ENCODE results near the gene CHST9. TPM values are rescaled to one million over a fixed set of nuclear protein-coding genes. Genes with fewer than 3 reads are reported as not detected.

Gene CHST9
- total RNA-seq, 2 experiments from 2014 or later = not detected

- no peak overlapping the region for H3K4me3 Mint-ChIP-seq
- H3K36me3 ChIP-seq (ENCODE audit: insufficient read depth, low read length) = no peaks in the 10 kb centered on the region
- no peak overlapping the region for H3K27ac ChIP-seq (ENCODE audit: low read depth in 1 of 2, low read length in 2 of 2)
- ATAC-seq (ENCODE audit: poor library complexity) = no peak
- DNase-seq = no peak
- peaks cover 10% of the 10 kb centered on the region for H3K9me3 Mint-ChIP-seq
- H3K27ac Mint-ChIP-seq = no peak overlapping the region
- no peaks in the 10 kb centered on the region for H3K27me3 ChIP-seq (ENCODE audit: control insufficient read depth in 1 of 2, insufficient read depth in 2 of 2, low read length in 2 of 2)
- no peak overlapping the region for H3K4me3 ChIP-seq (ENCODE audit: low read length)
- H3K27me3 Mint-ChIP-seq = no peaks in the 10 kb centered on the region
- H3K36me3 Mint-ChIP-seq (ENCODE audit: low read depth) = no peaks in the 10 kb centered on the region
- intact Hi-C loops (cut with DNase I, micrococcal nuclease) = no loop called here
- H3K4me1 Mint-ChIP-seq (ENCODE audit: low read depth) = no peaks in the 10 kb centered on the region
- no peak for TF ChIP-seq CTCF (IDR thresholded peaks at IDR 0.05)
- ChIA-PET POLR2A (no interaction called here), CTCF (no interaction called here)
- H3K9me3 ChIP-seq (ENCODE audit: control insufficient read depth in 1 of 2, insufficient read depth in 1 of 2, low read length in 2 of 2) = peaks cover 0 to 8% of the 10 kb centered on the region in 2 experiments
- H3K4me1 ChIP-seq (ENCODE audit: insufficient read depth, low read length) = no peaks in the 10 kb centered on the region
Measured at GRCh38 chr18:27223526-27224291, 38.6 kb upstream of the CHST9 start.

GRCh38 chr18:27214831-27215230 lies 29.7 kb upstream of the CHST9 start:
- no peak for TF ChIP-seq CTCF (IDR thresholded peaks at IDR 0.05)
- Histone ChIP-seq H3K4me1 (ENCODE audit: insufficient read depth, low read length) (no peaks in the 10 kb centered on the region), H3K36me3 (ENCODE audit: insufficient read depth, low read length) (no peaks in the 10 kb centered on the region), H3K4me3 (ENCODE audit: low read length) (no peak overlapping the region), H3K9me3 (ENCODE audit: control insufficient read depth in 1 of 2, insufficient read depth in 1 of 2, low read length in 2 of 2) (peaks cover 0 to 3% of the 10 kb centered on the region in 2 experiments), H3K27ac (ENCODE audit: low read depth in 1 of 2, low read length in 2 of 2) (no peak overlapping the region), H3K27me3 (ENCODE audit: control insufficient read depth in 1 of 2, insufficient read depth in 2 of 2, low read length in 2 of 2) (no peaks in the 10 kb centered on the region)
- Mint-ChIP-seq H3K27ac (no peak overlapping the region), H3K9me3 (peaks cover 19% of the 10 kb centered on the region), H3K4me3 (no peak overlapping the region), H3K36me3 (ENCODE audit: low read depth) (no peaks in the 10 kb centered on the region), H3K4me1 (ENCODE audit: low read depth) (no peaks in the 10 kb centered on the region), H3K27me3 (no peaks in the 10 kb centered on the region)
- POLR2A ChIA-PET = no interaction called here
- CTCF ChIA-PET = no interaction called here
- intact Hi-C loops (cut with DNase I, micrococcal nuclease) = no loop called here
- ATAC-seq (ENCODE audit: poor library complexity) (no peak), DNase-seq (no peak)

- H3K27ac ChIP-seq (ENCODE audit: low read depth in 1 of 2, low read length in 2 of 2) = no peak overlapping the region
- ChIA-PET CTCF (no interaction called here), POLR2A (no interaction called here)
- H3K36me3 Mint-ChIP-seq (ENCODE audit: low read depth) = no peaks in the 10 kb centered on the region
- no peaks in the 10 kb centered on the region for H3K27me3 ChIP-seq (ENCODE audit: control insufficient read depth in 1 of 2, insufficient read depth in 2 of 2, low read length in 2 of 2)
- H3K4me3 Mint-ChIP-seq = no peak overlapping the region
- H3K9me3 Mint-ChIP-seq = peaks cover 16% of the 10 kb centered on the region
- H3K36me3 ChIP-seq (ENCODE audit: insufficient read depth, low read length) = no peaks in the 10 kb centered on the region
- H3K9me3 ChIP-seq (ENCODE audit: control insufficient read depth in 1 of 2, insufficient read depth in 1 of 2, low read length in 2 of 2) = peaks cover 0 to 3% of the 10 kb centered on the region in 2 experiments
- no peak overlapping the region for H3K27ac Mint-ChIP-seq
- no peak for TF ChIP-seq CTCF (IDR thresholded peaks at IDR 0.05)
- no peaks in the 10 kb centered on the region for H3K4me1 ChIP-seq (ENCODE audit: insufficient read depth, low read length)
- ATAC-seq (ENCODE audit: poor library complexity) (no peak), DNase-seq (no peak)
- H3K27me3 Mint-ChIP-seq = no peaks in the 10 kb centered on the region
- intact Hi-C loops (cut with DNase I, micrococcal nuclease) = no loop called here
- no peaks in the 10 kb centered on the region for H3K4me1 Mint-ChIP-seq (ENCODE audit: low read depth)
- no peak overlapping the region for H3K4me3 ChIP-seq (ENCODE audit: low read length)
Measured at GRCh38 chr18:27213123-27213717, 28.1 kb upstream of the CHST9 start.

Data from CD4-positive, alpha-beta T cell (primary cell).